SIG-M5 treated with dmso at 0.1 percent for 504 hours (cell line): Measurements from ENCODE around the gene ZBTB11.
"Not testable (repeated sequence)": the region's sequence is repeated elsewhere in the genome, so short reads cannot be mapped to it uniquely, and the experiment has no call there.

Source experiments
- DNase-seq: peaks from one replicate; lab custom pipeline; 2025; ENCODE audit not compliant: unreplicated experiment; lab: John Stamatoyannopoulos, UW

Gene ZBTB11

GRCh38 chr3:101623656-101624055, 53.3 kb downstream of the ZBTB11 start:
- no peak for DNase-seq

GRCh38 chr3:101619734-101620133, 57.2 kb downstream of the ZBTB11 start:
- DNase-seq, result no peak

GRCh38 chr3:101618726-101619125, 58.2 kb downstream of the ZBTB11 start:
- no peak for DNase-seq

- DNase-seq, result no peak
These were observed 59.5 kb downstream of the ZBTB11 start for GRCh38 chr3:101617478-101617877.

DNA sequence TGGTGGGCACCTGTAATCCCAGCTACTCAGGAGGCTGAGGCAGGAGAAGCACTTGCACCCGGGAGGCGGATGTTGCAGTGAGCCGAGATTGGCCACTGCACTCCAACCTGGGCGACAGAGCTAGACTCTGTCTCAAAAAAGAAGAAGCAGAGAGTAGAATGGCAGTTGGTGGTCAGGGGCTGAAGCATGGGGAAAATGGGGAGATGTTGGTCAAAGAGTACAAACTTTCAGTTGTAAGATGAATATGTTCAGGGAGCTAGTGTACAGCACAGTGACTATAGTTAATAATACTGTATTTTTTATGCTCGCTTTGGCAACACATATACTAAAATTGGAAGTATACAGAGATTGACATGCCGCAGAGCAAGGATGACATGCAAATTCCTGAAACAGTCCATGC, 61.4 kb downstream of the ZBTB11 start:
- DNase-seq, result no peak

- not testable (repeated sequence) for DNase-seq
These were observed 63.9 kb downstream of the ZBTB11 start for GRCh38 chr3:101613014-101613413.

DNA sequence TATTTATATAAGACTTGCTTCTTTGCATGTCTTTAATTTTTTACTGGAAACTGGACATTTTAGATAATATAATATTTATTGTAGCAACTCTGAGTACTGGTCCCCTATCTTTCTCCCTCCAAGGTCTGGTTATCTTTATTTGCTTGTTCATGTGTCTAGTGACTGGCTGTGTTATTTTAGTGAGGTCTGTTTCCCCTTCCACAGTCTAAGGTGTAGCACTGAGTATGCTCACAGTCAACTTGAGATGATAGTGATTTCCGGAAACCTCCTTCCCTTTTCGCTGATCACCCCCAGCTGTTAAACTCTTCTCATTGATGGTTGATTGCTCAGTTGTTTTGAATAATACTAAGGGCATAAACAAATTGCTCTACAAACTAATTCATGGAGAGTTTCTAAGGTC, 65.9 kb downstream of the ZBTB11 start:
- no peak for DNase-seq

DNA sequence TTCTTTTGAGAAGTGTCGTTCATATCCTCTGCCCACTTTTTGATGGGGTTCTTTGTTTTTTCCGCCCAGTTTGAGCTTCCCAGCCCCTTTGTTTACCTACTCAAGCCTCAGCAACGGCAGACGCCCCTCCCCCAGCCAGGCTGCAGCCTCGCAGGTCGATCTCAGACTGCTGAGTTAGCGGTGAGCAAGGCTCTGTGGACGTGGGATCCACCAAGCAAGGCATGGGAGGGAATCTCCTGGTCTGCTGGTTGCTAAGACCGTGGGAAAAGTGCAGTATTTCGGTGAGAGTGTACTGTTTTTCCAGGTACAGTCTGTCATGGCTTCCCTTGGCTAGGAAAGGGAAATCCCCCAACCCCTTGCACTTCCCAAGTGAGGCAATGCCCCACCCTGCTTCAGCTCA, 71.5 kb downstream of the ZBTB11 start:
- not testable (repeated sequence) for DNase-seq

DNA sequence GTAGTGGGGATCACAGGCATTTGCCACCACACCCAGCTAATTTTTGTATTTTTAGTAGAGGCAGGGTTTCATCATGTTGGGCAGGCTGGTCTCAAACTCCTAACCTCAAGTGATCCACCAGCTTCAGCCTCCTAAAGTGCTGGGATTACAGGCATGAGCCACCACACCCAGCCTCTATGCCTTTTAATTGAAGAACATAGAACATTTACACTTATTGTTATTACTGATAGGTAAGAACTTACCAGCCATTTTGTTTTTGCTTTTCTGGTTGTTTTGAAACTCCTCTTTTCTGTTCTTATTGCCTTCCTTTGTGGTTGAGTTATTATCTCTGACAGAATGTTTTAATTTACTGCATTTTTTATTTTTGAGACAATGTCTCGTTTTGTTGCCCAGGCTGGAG, 73.7 kb downstream of the ZBTB11 start:
- no peak for DNase-seq

- no peak for DNase-seq
These were observed 74.2 kb downstream of the ZBTB11 start for GRCh38 chr3:101602731-101603130.
